Fibroblast of pulmonary artery (primary cell): ENCODE results near the gene STT3A.

Experiments used
- DNase-seq: peaks from one replicate; pipeline ENCODE4 v3.0.0-alpha.2; 2010; ENCODE audit warnings: low read depth
- H3K4me3 ChIP-seq: replicated peaks from 2 replicates; pipeline ENCODE4 v1.5.1; 2011; ENCODE audit warnings: low read depth, mild to moderate bottlenecking, control low read depth, low read length, moderate library complexity
- CTCF ChIP-seq: IDR thresholded peaks from 2 replicates; pipeline ENCODE4 v1.5.1; 2011; ENCODE audit warnings: mild to moderate bottlenecking, control low read depth, low read length, inconsistent platforms; ENCODE audit errors: missing control alignments

Gene STT3A

GRCh38 chr11:125559888-125560287, 32.8 kb upstream of the STT3A start:
- DNase-seq: no peak
- no peak overlapping the region for H3K4me3 ChIP-seq
- no peak for TF ChIP-seq CTCF

- DNase-seq: no peak
Observed at GRCh38 chr11:125561924-125562323, 30.7 kb upstream of the STT3A start.

GRCh38 chr11:125562430-125562829, 30.2 kb upstream of the STT3A start:
- no peak for DNase-seq
- TF ChIP-seq CTCF: no peak
- H3K4me3 ChIP-seq: no peak overlapping the region

More at GRCh38 chr11:125561924-125562323, 30.7 kb upstream of the STT3A start:
- H3K4me3 ChIP-seq: no peak overlapping the region
- TF ChIP-seq CTCF: no peak

GRCh38 chr11:125564357-125564756, 28.3 kb upstream of the STT3A start:
- H3K4me3 ChIP-seq: no peak overlapping the region
- TF ChIP-seq CTCF: no peak
- DNase-seq: no peak

- DNase-seq: no peak
- H3K4me3 ChIP-seq: no peak overlapping the region
- no peak for TF ChIP-seq CTCF
Observed at GRCh38 chr11:125566235-125566634, 26.4 kb upstream of the STT3A start.

GRCh38 chr11:125568970-125569914, 23.4 kb upstream of the STT3A start, which contains the start of gene EI24:
Gene EI24 (plus strand): TSS chr11:125569477. CDS start chr11:125572528, 3,051 bp downstream.
- TF ChIP-seq CTCF: peak; percentile 62
- peak; percentile 93 for DNase-seq
- peak within 1 kb of the TSS; percentile 84 for H3K4me3 ChIP-seq
